OCI-LY7 (cell line): ENCODE results near the gene BRD7. TPM values are rescaled to one million over a fixed set of nuclear protein-coding genes. Genes with fewer than 3 reads are reported as not detected.
A peak's percentile ranks its signal among the peaks of the same experiment; 100 is the strongest.

Source experiments
- BruUV-seq: library from RNA; stranded (reverse); fragments of 400-500 nt; replicated peaks from 2 replicates; lab custom pipeline; 2021; lab: Mats Ljungman, UMichigan
- CTCF ChIA-PET: fragments of 300-600 bp; sonication (Branson Sonifier 250); formaldehyde crosslinking; loops from one replicate; lab custom pipeline; 2022; ENCODE audit warnings: antibody characterized with exemption; ENCODE audit not compliant: unreplicated experiment; lab: Charles Lee
- POLR2A ChIA-PET: fragments of 300-600 bp; sonication (Branson Sonifier 250); formaldehyde crosslinking; loops from one replicate; lab custom pipeline; 2022; ENCODE audit warnings: antibody characterized with exemption; lab: Charles Lee
- DNase-seq: peaks from one replicate; pipeline ENCODE4 v3.0.0-alpha.2; 2015; ENCODE audit warnings: low spot score
- H2AFZ ChIP-seq: fragments of 200-600 bp; sonication (generic), shearing (Covaris generic); 2 replicates; pipeline ENCODE4 v1.6.1; 2014; ENCODE audit warnings: mild to moderate bottlenecking, antibody characterized with exemption, low read length, moderate library complexity
- H3K27ac ChIP-seq: fragments of 200-600 bp; sonication (generic); 2 replicates; pipeline ENCODE4 v1.5.1; 2014; ENCODE audit warnings: mixed run types, low read depth, mild to moderate bottlenecking, moderate library complexity, low read length, inconsistent platforms; ENCODE audit not compliant: poor library complexity, severe bottlenecking
- H3K36me3 ChIP-seq: fragments of 200-600 bp; sonication (generic); 2 replicates; pipeline ENCODE4 v1.6.1; 2014; ENCODE audit warnings: mild to moderate bottlenecking, antibody characterized with exemption, low read length, moderate library complexity, mixed read lengths; ENCODE audit not compliant: insufficient read depth
- H3K4me1 ChIP-seq: fragments of 200-600 bp; sonication (generic); 2 replicates; pipeline ENCODE4 v1.5.1; 2014; ENCODE audit warnings: mild to moderate bottlenecking, low read length; ENCODE audit not compliant: insufficient read depth, poor library complexity, severe bottlenecking
- H3K4me2 ChIP-seq: fragments of 200-600 bp; sonication (generic); 2 replicates; pipeline ENCODE4 v1.6.1; 2014; ENCODE audit warnings: mild to moderate bottlenecking, low read length
- H3K4me3 ChIP-seq: fragments of 200-600 bp; sonication (generic); 2 replicates; pipeline ENCODE4 v1.5.1; 2014; ENCODE audit warnings: mild to moderate bottlenecking, low read depth, low read length; ENCODE audit not compliant: poor library complexity, severe bottlenecking
- H3K79me2 ChIP-seq: fragments of 200-600 bp; sonication (generic); 2 replicates; pipeline ENCODE4 v1.6.1; 2016; ENCODE audit warnings: low read depth, mild to moderate bottlenecking, low read length, moderate library complexity, mixed read lengths; ENCODE audit not compliant: insufficient read depth
- H3K9me2 ChIP-seq: fragments of 200-600 bp; sonication (generic); 2 replicates; pipeline ENCODE4 v1.6.1; 2016; ENCODE audit warnings: mild to moderate bottlenecking, low read length, mixed read lengths; ENCODE audit not compliant: insufficient read depth
- H3K9me3 ChIP-seq: fragments of 200-600 bp; sonication (generic); 2 replicates; pipeline ENCODE4 v1.6.1; 2014; ENCODE audit warnings: mild to moderate bottlenecking, mixed run types, low read length, mixed read lengths
- H4K20me1 ChIP-seq: fragments of 200-600 bp; sonication (generic); 2 replicates; pipeline ENCODE4 v1.6.1; 2014; ENCODE audit warnings: mild to moderate bottlenecking, antibody characterized with exemption, low read length, moderate library complexity, mixed read lengths; ENCODE audit not compliant: insufficient read depth
- EZH2phosphoT487 ChIP-seq: fragments of 200-600 bp; sonication (generic); IDR thresholded peaks from 2 replicates; pipeline ENCODE4 v1.6.1; 2018; ENCODE audit warnings: low read depth, borderline replicate concordance, mild to moderate bottlenecking, mixed run types, antibody characterized with exemption, low read length, moderate library complexity, mixed read lengths
- intact Hi-C: fragments of 100-400 bp; cut with micrococcal nuclease; formaldehyde crosslinking; loops from one replicate; pipeline ENCODE4 v1.10.0; 2022; ENCODE audit not compliant: unreplicated experiment
- microRNA-seq: library from miRNA; unstranded; fragments of <30 nt; microRNA quantifications from one replicate; pipeline ENCODE4 v1.2.0, GENCODE V29; 2022; ENCODE audit warnings: borderline replicate concordance
- small RNA-seq: library from RNA; depleted of rRNA; stranded (forward); fragments of <200 nt; gene quantifications from one replicate; pipeline ENCODE3, GENCODE V24; 2014
- total RNA-seq, 2 experiments: library from RNA; depleted of rRNA in 1 of 2; stranded (reverse); fragments of >200 nt in 1 of 2; shearing (Covaris generic) in 1 of 2; gene quantifications; 2 replicates each; pipeline ENCODE4 v1.2.3, GENCODE V29; 2014 to 2022
- TF ChIP-seq, protein P1 (sequence below): fragments of 200-600 bp; sonication (generic); conservative IDR thresholded peaks from 2 replicates; pipeline ENCODE4 v1.5.1; 2014; ENCODE audit warnings: mild to moderate bottlenecking, antibody characterized with exemption, low read length, moderate library complexity, mixed read lengths

The BRD7 gene
- total RNA-seq, 2 experiments from 2014 or later: 78.5 to 105 TPM

DNA sequence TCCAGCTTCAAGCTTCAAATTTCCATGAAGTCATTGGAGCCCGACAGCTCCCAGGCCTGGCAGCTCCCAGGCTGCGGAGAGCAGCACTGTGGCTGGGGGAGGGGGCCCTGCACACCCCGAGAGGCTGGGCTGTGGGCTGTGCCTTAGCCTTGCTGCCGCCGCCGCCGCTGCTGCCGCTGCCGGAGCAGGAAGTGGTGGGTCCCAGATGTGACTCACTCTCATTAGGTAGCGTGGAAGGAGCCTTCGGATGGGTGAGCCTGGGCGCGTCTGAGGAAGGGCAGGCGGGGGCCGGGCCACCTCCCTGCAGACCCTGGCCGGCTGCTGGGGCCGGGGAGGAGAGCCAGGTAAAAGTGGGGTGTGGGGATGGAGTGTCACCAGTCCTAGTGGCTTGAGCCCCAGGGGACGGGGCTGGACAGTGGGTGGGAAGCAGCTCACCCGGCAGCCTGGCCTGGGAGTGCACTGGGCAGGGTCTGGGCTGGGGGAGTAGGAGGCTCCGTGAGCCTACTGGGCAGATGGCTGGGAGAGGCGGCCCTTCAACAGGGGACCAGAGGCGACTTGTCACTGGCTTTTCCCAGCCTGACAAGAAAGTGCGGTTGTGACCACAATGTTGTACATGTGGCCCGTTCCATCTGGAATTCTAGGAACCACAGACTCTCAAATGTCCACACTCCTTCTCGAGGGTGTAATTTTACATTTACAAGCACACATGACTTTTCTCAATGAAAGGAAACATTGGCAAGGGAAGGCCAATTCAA is 102.3 kb downstream of the BRD7 start, which contains the start of gene ADCY7:
Gene ADCY7, plus strand, starts transcription at position 215 of the 755 bp plus-strand sequence. CDS start 21,629 bp downstream, outside the sequence.
- ChIA-PET POLR2A (interaction anchor here (0.7 to 2.5 kb wide), 8 partner anchors 9 to 20 kb away, joined by 3 to 15 read pairs (median 4); no protein-coding TSS in a partner anchor), CTCF (interaction anchor here (0.5 to 2.4 kb wide), 3 partner anchors 9 to 18 kb away, joined by 3 to 16 read pairs (median 3); no protein-coding TSS in a partner anchor)
- peaks cover 54% of the 10 kb centered on the region for H3K4me1 ChIP-seq
- H3K79me2 ChIP-seq: peaks cover 21% of the 10 kb centered on the region; the same call in 1 of the 2 replicates
- TF ChIP-seq, protein P1, sequence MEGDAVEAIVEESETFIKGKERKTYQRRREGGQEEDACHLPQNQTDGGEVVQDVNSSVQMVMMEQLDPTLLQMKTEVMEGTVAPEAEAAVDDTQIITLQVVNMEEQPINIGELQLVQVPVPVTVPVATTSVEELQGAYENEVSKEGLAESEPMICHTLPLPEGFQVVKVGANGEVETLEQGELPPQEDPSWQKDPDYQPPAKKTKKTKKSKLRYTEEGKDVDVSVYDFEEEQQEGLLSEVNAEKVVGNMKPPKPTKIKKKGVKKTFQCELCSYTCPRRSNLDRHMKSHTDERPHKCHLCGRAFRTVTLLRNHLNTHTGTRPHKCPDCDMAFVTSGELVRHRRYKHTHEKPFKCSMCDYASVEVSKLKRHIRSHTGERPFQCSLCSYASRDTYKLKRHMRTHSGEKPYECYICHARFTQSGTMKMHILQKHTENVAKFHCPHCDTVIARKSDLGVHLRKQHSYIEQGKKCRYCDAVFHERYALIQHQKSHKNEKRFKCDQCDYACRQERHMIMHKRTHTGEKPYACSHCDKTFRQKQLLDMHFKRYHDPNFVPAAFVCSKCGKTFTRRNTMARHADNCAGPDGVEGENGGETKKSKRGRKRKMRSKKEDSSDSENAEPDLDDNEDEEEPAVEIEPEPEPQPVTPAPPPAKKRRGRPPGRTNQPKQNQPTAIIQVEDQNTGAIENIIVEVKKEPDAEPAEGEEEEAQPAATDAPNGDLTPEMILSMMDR: no peak
- no peak for TF ChIP-seq EZH2phosphoT487
- H3K36me3 ChIP-seq: no peaks in the 10 kb centered on the region
- peak within 1 kb of the TSS; percentile 76 for H3K4me3 ChIP-seq
- H3K4me2 ChIP-seq: peak within 1 kb of the TSS; percentile 96
- H3K9me3 ChIP-seq: no peaks in the 10 kb centered on the region
- no peaks in the 10 kb centered on the region for H3K9me2 ChIP-seq
- intact Hi-C loops: no loop called here
- peak within 1 kb of the TSS; percentile 89 for H2AFZ ChIP-seq
- DNase-seq: peak; percentile 85
- H3K27ac ChIP-seq: peak within 1 kb of the TSS; percentile 60
- BruUV-seq: TSS peak; percentile 65
- H4K20me1 ChIP-seq: no peaks in the 10 kb centered on the region

Small RNA genes within 50 kb of the gene (microRNA-seq; reads per million reads assigned to microRNA genes)
- 4.5 reads per million for gene MIR6771

Small RNA genes within 50 kb of the gene (small RNA-seq; reads per million reads assigned to genes)
- not detected for gene MIR6771

Other genes starting within 250 kb of the BRD7 start
- gene TENT4B, start 215.7 kb downstream of the BRD7 start, total RNA-seq (2014; rRNA removed; shearing (Covaris generic)): 5.6 and 5.8 TPM in 2 replicates
- 8.8 and 9.5 TPM in 2 replicates for gene TENT4B, start 215.7 kb downstream of the BRD7 start, total RNA-seq (2022)
- gene ADCY7, start 102.4 kb downstream of the BRD7 start, total RNA-seq (2014; rRNA removed; shearing (Covaris generic)): 36.9 and 49.9 TPM in 2 replicates
- 62.0 and 77.7 TPM in 2 replicates for gene ADCY7, start 102.4 kb downstream of the BRD7 start, total RNA-seq (2022)
- gene NKD1, start 179.4 kb upstream of the BRD7 start, total RNA-seq (2014; rRNA removed; shearing (Covaris generic)): 0.06 TPM in 1 of 2 replicates, not detected in the other
- 0.04 and 0.31 TPM in 2 replicates for gene NKD1, start 179.4 kb upstream of the BRD7 start, total RNA-seq (2022)